ENCODE data around the gene BAX.
A peak's percentile ranks its signal among the peaks of the same experiment; 100 is the strongest.

BAX gene

GRCh38 chr19:48962029-48962848 is 7.6 kb downstream of the BAX start:
- no peak for FAIRE-seq
- peak; percentile 47 for DNase-seq (ENCODE audit: low spot score)

- FAIRE-seq (no peak), DNase-seq (ENCODE audit: low spot score) (no peak)
Observed at GRCh38 chr19:48962849-48963165, 8.1 kb downstream of the BAX start.

GRCh38 chr19:48963371-48964204 is 8.9 kb downstream of the BAX start:
- FAIRE-seq (no peak), DNase-seq (ENCODE audit: low spot score) (peak; percentile 77)

- DNase-seq (ENCODE audit: low spot score): no peak
- FAIRE-seq: no peak
Observed at GRCh38 chr19:48964205-48965039, 9.7 kb downstream of the BAX start.

- peak; percentile 79 for FAIRE-seq
Observed at GRCh38 chr19:48965040-48965805, 10.5 kb downstream of the BAX start, which contains the start of gene FTL. FTL (plus strand) TSS chr19:48965309; CDS start chr19:48965508, 199 bp downstream.

GRCh38 chr19:48965806-48966540 is 11.3 kb downstream of the BAX start:
- DNase-seq (ENCODE audit: low spot score): peak; percentile 71
- peak; percentile 96 for FAIRE-seq

More at GRCh38 chr19:48965040-48965805, 10.5 kb downstream of the BAX start, which contains the start of gene FTL:
- DNase-seq (ENCODE audit: low spot score): peak; percentile 97

- DNase-seq (ENCODE audit: low spot score) (no peak), FAIRE-seq (no peak)
Observed at GRCh38 chr19:48966541-48967345, 12.1 kb downstream of the BAX start.

GRCh38 chr19:48967346-48968178 is 12.9 kb downstream of the BAX start:
- FAIRE-seq (no peak), DNase-seq (ENCODE audit: low spot score) (no peak)

- DNase-seq (ENCODE audit: low spot score) (no peak), FAIRE-seq (no peak)
Observed at GRCh38 chr19:48968179-48968661, 13.5 kb downstream of the BAX start.

GRCh38 chr19:48968813-48969218 is 14.1 kb downstream of the BAX start:
- FAIRE-seq (no peak), DNase-seq (ENCODE audit: low spot score) (no peak)

GRCh38 chr19:48969276-48970138 is 14.8 kb downstream of the BAX start:
- DNase-seq (ENCODE audit: low spot score) (no peak), FAIRE-seq (no peak)

GRCh38 chr19:48970139-48970766 is 15.6 kb downstream of the BAX start:
- FAIRE-seq: no peak
- no peak for DNase-seq (ENCODE audit: low spot score)

GRCh38 chr19:48970923-48971395 is 16.3 kb downstream of the BAX start:
- DNase-seq (ENCODE audit: low spot score) (peak; percentile 64), FAIRE-seq (no peak)

GRCh38 chr19:48975947-48976847 is 21.5 kb downstream of the BAX start:
- FAIRE-seq: no peak
- DNase-seq (ENCODE audit: low spot score): no peak

- no peak for DNase-seq (ENCODE audit: low spot score)
- no peak for FAIRE-seq
Observed at GRCh38 chr19:48977061-48977460, 22.4 kb downstream of the BAX start.

GRCh38 chr19:48982280-48982679 is 27.6 kb downstream of the BAX start:
- DNase-seq (ENCODE audit: low spot score) (no peak), FAIRE-seq (no peak)

Data from urothelium cell line (cell line).